Measurements from ENCODE around the gene SPATS2. TPM values are rescaled to one million over a fixed set of nuclear protein-coding genes. Genes with fewer than 3 reads are reported as not detected.

The SPATS2 gene
- total RNA-seq, 1 donor from 2014 or later: 49.5 TPM

GRCh38 chr12:49562831-49563230 lies 195.6 kb downstream of the SPATS2 start:
- Histone ChIP-seq H3K9ac (no peak overlapping the region), H3K9me3 (ENCODE audit: low read depth) (no peaks in the 10 kb centered on the region), H3K4me1 (peaks cover 6% of the 10 kb centered on the region), H3K27me3 (no peaks in the 10 kb centered on the region), H3K79me2 (ENCODE audit: low read depth) (peaks cover 23% of the 10 kb centered on the region), H4K20me1 (ENCODE audit: low read depth) (no peaks in the 10 kb centered on the region), H3K4me3 (no peak overlapping the region), H3K36me3 (no peaks in the 10 kb centered on the region), H3K27ac (no peak overlapping the region), H3K4me2 (no peak overlapping the region), H3F3A (ENCODE audit: low read depth) (no peaks in the 10 kb centered on the region), H2AFZ (replicated peaks) (no peak overlapping the region)
- TF ChIP-seq CTCF (IDR thresholded peaks at IDR 0.05): no peak
- TF ChIP-seq EZH2phosphoT487 (IDR thresholded peaks at IDR 0.05): no peak
- TF ChIP-seq EZH2 (IDR thresholded peaks at IDR 0.05): no peak
- H3K9me3 Mint-ChIP-seq: no peaks in the 10 kb centered on the region
- H3K4me3 Mint-ChIP-seq: no peak overlapping the region
- DNase-seq (ENCODE audit: low spot score): no peak
- H3K27ac Mint-ChIP-seq: no peak overlapping the region
- H3K36me3 Mint-ChIP-seq: peaks cover 18% of the 10 kb centered on the region
- H3K27me3 Mint-ChIP-seq (ENCODE audit: insufficient read depth, low read depth): peaks cover 7% of the 10 kb centered on the region
- H3K4me1 Mint-ChIP-seq: peaks cover 5% of the 10 kb centered on the region

GRCh38 chr12:49563951-49564685 lies 196.9 kb downstream of the SPATS2 start:
- Histone ChIP-seq H3K9ac (no peak overlapping the region), H2AFZ (replicated peaks) (no peak overlapping the region), H3K4me2 (no peak overlapping the region), H3K9me3 (ENCODE audit: low read depth) (no peaks in the 10 kb centered on the region), H4K20me1 (ENCODE audit: low read depth) (no peaks in the 10 kb centered on the region), H3K36me3 (no peaks in the 10 kb centered on the region), H3K27me3 (no peaks in the 10 kb centered on the region), H3F3A (ENCODE audit: low read depth) (no peaks in the 10 kb centered on the region), H3K4me1 (peaks cover 10% of the 10 kb centered on the region), H3K4me3 (no peak overlapping the region), H3K79me2 (ENCODE audit: low read depth) (peaks cover 33% of the 10 kb centered on the region), H3K27ac (no peak overlapping the region)
- peaks cover 17% of the 10 kb centered on the region for H3K36me3 Mint-ChIP-seq
- TF ChIP-seq EZH2 (IDR thresholded peaks at IDR 0.05): no peak
- TF ChIP-seq CTCF (IDR thresholded peaks at IDR 0.05): no peak
- TF ChIP-seq EZH2phosphoT487 (IDR thresholded peaks at IDR 0.05): no peak
- peaks cover 13% of the 10 kb centered on the region for H3K4me1 Mint-ChIP-seq
- no peaks in the 10 kb centered on the region for H3K9me3 Mint-ChIP-seq
- no peak overlapping the region for H3K4me3 Mint-ChIP-seq
- no peak overlapping the region for H3K27ac Mint-ChIP-seq
- H3K27me3 Mint-ChIP-seq (ENCODE audit: insufficient read depth, low read depth): peaks cover 10% of the 10 kb centered on the region
- no peak for DNase-seq (ENCODE audit: low spot score)

- no peaks in the 10 kb centered on the region for H3K36me3 ChIP-seq
- H3K79me2 ChIP-seq (ENCODE audit: low read depth): peaks cover 40% of the 10 kb centered on the region
- H3K27ac ChIP-seq: no peak overlapping the region
- H2AFZ ChIP-seq (replicated peaks): no peak overlapping the region
- no peak for DNase-seq (ENCODE audit: low spot score)
- peaks cover 10% of the 10 kb centered on the region for H3K4me1 ChIP-seq
- no peak for TF ChIP-seq EZH2phosphoT487 (IDR thresholded peaks at IDR 0.05)
- TF ChIP-seq EZH2 (IDR thresholded peaks at IDR 0.05): no peak
- TF ChIP-seq CTCF (IDR thresholded peaks at IDR 0.05): no peak
- H3F3A ChIP-seq (ENCODE audit: low read depth): no peaks in the 10 kb centered on the region
- no peaks in the 10 kb centered on the region for H3K9me3 Mint-ChIP-seq
- H3K27me3 Mint-ChIP-seq (ENCODE audit: insufficient read depth, low read depth): peaks cover 10% of the 10 kb centered on the region
- H3K9ac ChIP-seq: no peak overlapping the region
- no peak overlapping the region for H3K27ac Mint-ChIP-seq
- H3K4me3 Mint-ChIP-seq: peak overlapping the region; percentile 18
- H3K4me2 ChIP-seq: no peak overlapping the region
- H3K4me3 ChIP-seq: no peak overlapping the region
- H4K20me1 ChIP-seq (ENCODE audit: low read depth): no peaks in the 10 kb centered on the region
- H3K4me1 Mint-ChIP-seq: peaks cover 13% of the 10 kb centered on the region
- H3K9me3 ChIP-seq (ENCODE audit: low read depth): no peaks in the 10 kb centered on the region
- peaks cover 15% of the 10 kb centered on the region for H3K36me3 Mint-ChIP-seq
- H3K27me3 ChIP-seq: no peaks in the 10 kb centered on the region
These were observed 197.6 kb downstream of the SPATS2 start for GRCh38 chr12:49564686-49565405.
